NCI-H2107 treated with DMSO at 0.1 percent for 48 hours (cell line): ENCODE results near the gene WDR45B.

Experiments
- DNase-seq: peaks from one replicate; lab custom pipeline; 2025; ENCODE audit not compliant: unreplicated experiment; lab: John Stamatoyannopoulos, UW

Gene WDR45B

GRCh38 chr17:82677353-82677925, 29.2 kb upstream of the WDR45B start:
- DNase-seq, result no peak

- DNase-seq, result no peak
These were observed 27.4 kb upstream of the WDR45B start for GRCh38 chr17:82675476-82676245.

- DNase-seq, result no peak
These were observed 26.6 kb upstream of the WDR45B start for GRCh38 chr17:82674656-82675475.

GRCh38 chr17:82670661-82671450, 22.6 kb upstream of the WDR45B start:
- no peak for DNase-seq

- no peak for DNase-seq
These were observed 20.4 kb upstream of the WDR45B start for GRCh38 chr17:82668631-82669099.

GRCh38 chr17:82668024-82668630, 19.9 kb upstream of the WDR45B start:
- no peak for DNase-seq

- no peak for DNase-seq
These were observed 19.4 kb upstream of the WDR45B start for GRCh38 chr17:82667668-82668000.

- DNase-seq, result no peak
These were observed 18.9 kb upstream of the WDR45B start for GRCh38 chr17:82666931-82667667.

- DNase-seq, result no peak
These were observed 17.6 kb upstream of the WDR45B start for GRCh38 chr17:82665891-82666290.

- DNase-seq, result no peak
These were observed 17.0 kb upstream of the WDR45B start for GRCh38 chr17:82665217-82665616.

GRCh38 chr17:82664701-82665182, 16.5 kb upstream of the WDR45B start:
- no peak for DNase-seq

GRCh38 chr17:82664276-82664575, 16.0 kb upstream of the WDR45B start:
- no peak for DNase-seq

GRCh38 chr17:82663381-82664275, 15.4 kb upstream of the WDR45B start:
- no peak for DNase-seq

- no peak for DNase-seq
These were observed 14.5 kb upstream of the WDR45B start for GRCh38 chr17:82662711-82663261.

- DNase-seq, result no peak
These were observed 13.8 kb upstream of the WDR45B start for GRCh38 chr17:82661717-82662683.

GRCh38 chr17:82659886-82660285, 11.6 kb upstream of the WDR45B start:
- DNase-seq, result no peak

GRCh38 chr17:82658796-82659452, 10.7 kb upstream of the WDR45B start:
- no peak for DNase-seq
